ENCODE data around the gene FBN1.
A peak's percentile ranks its signal among the peaks of the same experiment; 100 is the strongest.

Gene FBN1

DNA sequence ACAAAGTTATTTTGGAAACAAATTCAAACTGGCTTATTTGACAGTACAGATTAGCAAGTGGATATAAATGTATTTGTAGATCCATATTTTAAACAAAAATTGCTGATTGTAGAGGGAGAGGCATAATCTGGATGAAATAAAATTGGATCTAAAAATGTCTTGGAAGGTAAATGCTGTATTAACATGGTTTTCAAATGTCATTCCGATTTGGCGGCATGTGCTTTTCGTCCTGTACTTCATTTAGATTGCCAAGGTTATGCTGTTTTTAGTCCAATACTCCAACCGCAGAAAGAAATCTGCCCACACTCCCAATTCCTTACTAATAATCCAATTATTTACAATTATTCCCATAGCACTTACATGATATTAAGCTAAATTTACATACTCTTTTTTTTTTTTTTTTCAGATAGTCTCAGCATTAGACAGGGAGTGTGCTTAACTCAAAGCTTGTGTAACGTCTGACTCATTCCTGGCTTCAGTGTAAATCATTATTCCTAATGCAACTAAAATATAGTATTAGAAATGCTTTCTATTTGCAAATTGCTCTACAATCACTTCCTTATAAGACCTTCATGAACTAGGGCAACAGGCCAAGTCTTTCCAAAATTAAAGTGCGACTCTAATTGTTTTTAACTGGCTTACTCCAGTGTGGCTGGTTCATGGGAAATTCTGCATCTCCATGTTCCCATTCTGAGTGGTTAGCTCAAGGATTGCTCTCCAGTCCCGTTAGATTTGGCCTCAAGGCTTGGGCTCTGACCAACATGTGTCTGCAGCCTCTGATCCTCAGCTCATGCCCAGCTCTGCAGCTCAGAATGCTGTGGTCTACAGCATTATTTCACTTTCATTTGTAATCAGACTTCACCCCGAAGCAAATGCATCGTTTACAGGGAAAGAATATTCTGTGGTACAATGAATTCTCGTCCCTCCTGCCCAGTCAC, 103.9 kb downstream of the FBN1 start:
- TF ChIP-seq CTCF (IDR thresholded peaks at IDR 0.05; ENCODE audit: low read length, missing control alignments), result no peak
- H3K4me3 ChIP-seq (replicated peaks; ENCODE audit: low read depth, low read length), result peak overlapping the region; percentile 40
- peak; percentile 86 for DNase-seq (ENCODE audit: low read depth)

DNA sequence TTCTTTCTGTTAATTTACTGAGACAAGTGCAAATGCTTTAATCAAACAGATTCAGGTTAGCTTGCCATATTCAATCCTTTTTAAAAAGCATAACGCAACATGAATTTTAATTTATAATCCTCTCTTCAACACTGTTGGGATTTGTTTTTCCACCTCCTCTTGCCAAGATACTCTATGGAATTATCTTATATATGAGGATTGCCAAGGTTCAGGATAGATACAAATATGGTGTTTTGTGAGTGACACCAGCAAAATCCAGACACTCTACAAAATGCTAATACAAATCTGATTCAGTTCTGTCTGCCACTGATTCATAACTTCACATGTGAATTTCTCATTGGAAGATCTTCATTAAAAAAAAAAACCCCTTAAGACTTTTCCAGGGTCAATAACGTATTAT, 104.8 kb downstream of the FBN1 start:
- H3K4me3 ChIP-seq (replicated peaks; ENCODE audit: low read depth, low read length), result no peak overlapping the region
- no peak for TF ChIP-seq CTCF (IDR thresholded peaks at IDR 0.05; ENCODE audit: low read length, missing control alignments)
- DNase-seq (ENCODE audit: low read depth), result no peak

DNA sequence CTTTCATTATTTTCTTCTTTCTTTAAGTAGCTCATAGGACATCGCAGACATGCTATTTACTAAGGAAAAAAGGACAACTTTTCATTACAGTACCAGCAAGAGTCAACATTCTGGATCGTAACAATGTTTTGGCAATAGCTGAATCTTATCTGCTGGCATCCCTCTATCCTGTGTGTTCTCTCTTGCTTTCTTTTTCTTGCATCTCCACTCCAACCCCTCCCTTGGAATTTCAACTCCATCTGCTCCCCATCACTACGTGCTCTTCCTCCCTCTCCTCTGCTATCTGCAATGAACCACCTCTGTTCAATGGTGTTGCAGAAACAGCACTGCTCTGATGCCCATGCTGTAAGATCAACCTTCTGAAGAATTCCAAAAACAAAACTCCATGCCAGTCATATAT, 106.6 kb downstream of the FBN1 start:
- TF ChIP-seq CTCF (IDR thresholded peaks at IDR 0.05; ENCODE audit: low read length, missing control alignments), result no peak
- peak; percentile 49 for DNase-seq (ENCODE audit: low read depth)
- H3K4me3 ChIP-seq (replicated peaks; ENCODE audit: low read depth, low read length), result no peak overlapping the region

DNA sequence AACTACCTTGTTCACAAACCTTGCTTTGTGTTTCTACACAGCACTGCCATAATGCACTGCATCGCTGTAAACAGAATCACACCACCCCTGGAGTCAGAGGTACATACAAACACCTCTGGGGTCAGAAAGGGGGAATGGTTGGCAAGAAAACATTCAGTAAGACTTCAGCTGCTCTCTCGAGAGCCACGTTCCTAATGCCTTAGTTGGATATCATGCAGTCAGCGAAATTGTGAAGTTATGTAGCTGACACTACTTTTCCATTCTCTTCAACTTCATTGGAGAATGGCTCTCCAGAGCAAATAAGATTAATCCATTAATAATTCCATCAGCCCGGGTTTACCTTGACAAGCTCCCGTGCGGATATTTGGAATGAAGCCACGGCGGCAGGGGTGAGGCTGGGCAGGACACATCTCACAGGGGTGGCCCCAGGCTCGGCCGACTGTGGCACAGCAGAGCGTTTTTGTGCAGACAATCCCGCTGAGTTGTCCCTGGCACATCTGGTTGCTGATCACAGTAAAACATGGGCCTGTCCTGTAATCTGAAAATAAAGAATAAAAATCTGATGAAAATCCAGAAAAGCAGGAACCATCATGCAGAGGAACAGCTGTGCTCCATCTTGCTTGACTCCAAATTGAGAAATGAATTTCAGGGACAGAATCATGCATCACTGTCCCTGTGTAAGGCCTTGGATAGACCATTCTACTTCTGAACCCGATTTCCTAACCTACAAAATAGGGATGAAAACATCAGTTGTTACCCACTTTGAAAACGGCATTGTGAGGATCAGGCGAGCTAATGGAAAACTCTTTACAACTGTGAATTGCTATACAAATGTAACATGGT, 108.0 kb downstream of the FBN1 start:
- no peak overlapping the region for H3K4me3 ChIP-seq (replicated peaks; ENCODE audit: low read depth, low read length)
- TF ChIP-seq CTCF (IDR thresholded peaks at IDR 0.05; ENCODE audit: low read length, missing control alignments), result no peak
- peak; percentile 52 for DNase-seq (ENCODE audit: low read depth)

DNA sequence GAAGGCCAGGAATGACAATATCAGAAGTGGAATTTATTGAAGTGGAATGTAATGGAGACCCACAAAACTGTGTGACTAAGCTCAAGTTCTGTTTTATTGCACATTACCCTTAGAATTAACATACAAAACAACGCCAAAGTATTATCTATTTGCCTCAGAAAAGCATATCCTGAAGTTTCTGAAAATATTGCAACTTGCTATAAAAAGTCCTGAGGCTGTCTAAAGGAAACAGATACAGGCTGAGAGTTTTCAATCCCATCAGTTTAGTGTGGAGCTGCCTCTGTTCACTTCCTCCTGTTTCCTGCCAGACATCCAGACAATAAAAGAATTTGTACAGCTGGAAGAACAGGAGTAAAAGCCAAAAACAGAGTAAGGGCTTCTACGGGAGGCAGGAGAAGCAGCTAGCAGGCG, 108.8 kb downstream of the FBN1 start:
- DNase-seq (ENCODE audit: low read depth), result peak; percentile 88
- no peak for TF ChIP-seq CTCF (IDR thresholded peaks at IDR 0.05; ENCODE audit: low read length, missing control alignments)
- H3K4me3 ChIP-seq (replicated peaks; ENCODE audit: low read depth, low read length), result no peak overlapping the region

- DNase-seq (ENCODE audit: low read depth), result peak; percentile 59
- no peak overlapping the region for H3K4me3 ChIP-seq (replicated peaks; ENCODE audit: low read depth, low read length)
- no peak for TF ChIP-seq CTCF (IDR thresholded peaks at IDR 0.05; ENCODE audit: low read length, missing control alignments)
These were observed 111.5 kb downstream of the FBN1 start for GRCh38 chr15:48533982-48534381.

Measured in fibroblast of pulmonary artery (primary cell).